ENCODE results near the gene CDK5RAP3.

GRCh38 chr17:47959825-47960655 lies 10.9 kb upstream of the CDK5RAP3 start:
- no peak for TF ChIP-seq POLR2AphosphoS5 (IDR thresholded peaks at IDR 0.05; ENCODE audit: borderline replicate concordance, low read depth, low read length)
- TF ChIP-seq EZH2 (IDR thresholded peaks at IDR 0.05): no peak
- TF ChIP-seq FOXP2 (optimal IDR thresholded peaks at IDR 0.05; ENCODE audit: control extremely low read depth, extremely low read length, insufficient read depth): no peak

Data from SK-N-MC (cell line).